Hematopoietic multipotent progenitor cell treated with erythropoietin and hydrocortisone succinate and interleukin-3 and kit ligand, for 17 days (in vitro differentiated cells): ENCODE data around the gene LOC101059915.
"Not testable (repeated sequence)": the region's sequence is repeated elsewhere in the genome, so short reads cannot be mapped to it uniquely, and the experiment has no call there.

Experiments used
- DNase-seq: peaks from one replicate; pipeline ENCODE4 v3.0.0-alpha.2; 2015; ENCODE audit warnings: low spot score

LOC101059915 gene

GRCh38 chrX:71675636-71676035 lies 8.3 kb downstream of the LOC101059915 start:
- DNase-seq: not testable (repeated sequence)

- not testable (repeated sequence) for DNase-seq
Measured at GRCh38 chrX:71676068-71676795, 8.9 kb downstream of the LOC101059915 start.

- DNase-seq: not testable (repeated sequence)
Measured at GRCh38 chrX:71677195-71677594, 9.8 kb downstream of the LOC101059915 start.

DNA sequence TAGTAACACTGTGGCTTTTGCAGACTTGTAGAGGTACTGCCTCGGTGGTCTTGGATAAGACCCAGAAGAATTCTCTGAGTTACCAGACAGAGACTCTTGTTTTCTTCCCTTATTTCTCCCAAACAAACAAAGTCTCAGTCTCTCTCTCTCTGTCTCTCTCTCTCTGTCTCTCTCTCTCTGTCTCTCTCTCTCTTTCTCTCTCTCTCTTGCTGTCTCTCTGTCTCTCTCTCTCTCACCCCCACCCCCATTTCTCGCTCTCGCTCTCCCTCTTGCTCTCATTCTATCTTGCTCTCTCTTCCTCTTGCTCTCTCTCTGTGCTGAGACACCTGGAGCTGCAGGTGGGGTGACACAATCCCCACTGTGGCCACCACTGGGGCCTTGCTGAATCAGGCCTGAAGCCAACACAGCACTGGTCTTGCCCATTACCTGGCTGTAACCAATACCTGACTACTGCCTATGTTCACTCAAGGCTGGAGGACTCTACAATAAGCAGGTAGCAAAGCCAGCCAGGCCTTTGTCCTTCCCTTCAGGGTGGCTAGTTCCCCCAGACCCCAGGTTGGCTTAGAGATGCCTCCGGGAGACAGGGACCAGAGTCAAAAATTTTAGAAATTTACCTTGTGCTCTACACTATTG lies 12.3 kb downstream of the LOC101059915 start:
- no peak for DNase-seq

DNA sequence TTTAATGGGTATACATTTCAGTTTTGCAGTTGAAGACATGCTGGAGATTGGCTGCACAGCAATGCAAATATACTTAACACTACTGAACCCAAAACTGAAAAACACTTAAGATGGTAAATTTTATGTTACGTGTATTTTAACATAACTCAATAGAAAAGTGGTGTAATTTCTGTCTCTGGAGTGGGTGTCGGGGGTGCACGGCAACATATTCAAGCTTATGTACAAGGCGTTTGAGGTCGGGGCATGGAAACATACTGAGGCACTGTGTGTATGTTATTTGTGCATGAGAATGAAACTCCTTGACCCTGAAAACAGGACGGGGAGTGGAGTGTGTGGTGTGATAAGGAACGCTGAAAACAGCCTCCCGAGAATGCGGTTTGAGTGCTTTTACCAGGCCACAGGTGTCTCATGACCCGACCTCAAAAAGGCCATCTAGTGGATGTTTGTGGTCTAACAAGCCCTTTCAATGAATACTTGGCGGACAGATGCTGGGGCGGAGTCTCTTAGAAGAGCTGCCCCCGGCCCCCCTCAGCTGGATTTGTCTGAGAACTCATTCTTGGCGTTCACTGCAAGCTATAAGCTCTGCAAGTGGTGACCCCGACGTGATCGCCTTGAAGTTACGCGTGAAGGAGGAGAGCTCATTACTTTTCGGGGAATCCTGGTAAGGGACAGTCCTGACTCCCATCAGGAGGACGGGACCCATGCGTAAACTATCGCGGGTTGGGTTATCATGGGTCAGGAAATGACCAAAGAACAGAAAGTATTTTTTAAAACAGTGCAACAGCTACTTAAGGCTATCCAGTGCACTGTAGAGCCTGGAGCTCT lies 29.5 kb downstream of the LOC101059915 start:
- not testable (repeated sequence) for DNase-seq

DNA sequence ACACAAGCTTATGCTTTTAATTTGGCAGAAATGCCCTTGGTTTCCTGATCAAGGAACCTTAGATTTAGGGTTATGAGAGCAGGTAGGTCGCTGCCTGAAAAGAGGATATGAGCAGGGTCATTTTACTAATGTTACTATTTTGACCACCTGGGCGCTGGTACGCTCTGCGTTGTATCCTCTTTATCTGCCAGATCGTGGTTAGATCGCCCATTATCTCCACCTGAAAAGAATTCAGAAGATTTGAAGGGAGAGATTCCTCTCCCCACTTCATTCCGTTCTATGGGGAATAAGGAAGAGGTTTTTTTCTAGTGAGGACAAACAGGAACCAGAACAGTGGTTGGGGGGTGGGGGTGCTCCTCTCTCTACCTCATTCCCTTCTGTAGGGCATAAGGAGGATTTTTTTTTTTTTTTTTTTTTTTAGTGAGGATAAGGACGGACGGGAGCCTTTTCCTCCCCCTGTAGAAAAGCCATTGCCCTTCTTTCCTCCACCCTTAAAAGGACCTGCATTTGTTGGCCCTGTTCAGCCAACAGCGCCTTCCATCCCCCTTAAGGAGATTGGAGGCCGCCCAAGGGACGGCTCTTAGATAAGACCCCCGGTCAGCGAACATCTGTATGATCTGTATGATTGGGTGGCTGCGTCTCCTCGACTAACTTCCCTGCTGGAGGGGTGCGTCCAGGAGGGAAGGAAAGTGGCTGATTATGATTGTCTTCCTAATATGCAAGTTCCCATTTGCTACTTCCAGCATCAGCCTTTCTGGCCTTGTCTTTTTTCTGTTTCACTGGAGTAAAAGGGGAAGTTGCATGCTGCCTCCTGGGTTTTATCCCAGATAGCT lies 30.3 kb downstream of the LOC101059915 start:
- not testable (repeated sequence) for DNase-seq

GRCh38 chrX:71698299-71699022 lies 31.1 kb downstream of the LOC101059915 start:
- not testable (repeated sequence) for DNase-seq

DNA sequence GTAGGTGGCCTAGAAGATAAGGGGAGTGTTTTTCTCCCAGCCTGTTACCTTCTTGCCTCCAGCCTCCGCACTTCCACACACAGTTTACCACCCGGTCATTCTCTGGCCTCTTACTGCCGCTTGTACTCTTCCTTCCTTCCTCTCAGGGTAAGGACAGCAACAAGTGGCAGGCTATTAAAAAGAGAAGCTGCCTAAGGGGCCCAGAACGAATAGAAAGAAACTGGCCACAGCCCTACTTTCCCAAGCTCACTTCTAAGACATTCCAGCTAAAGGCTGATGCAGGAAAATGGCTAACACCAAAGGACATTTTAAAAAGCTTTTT lies 31.6 kb downstream of the LOC101059915 start:
- DNase-seq: not testable (repeated sequence)

- not testable (repeated sequence) for DNase-seq
Measured at GRCh38 chrX:71702853-71703252, 35.5 kb downstream of the LOC101059915 start.

DNA sequence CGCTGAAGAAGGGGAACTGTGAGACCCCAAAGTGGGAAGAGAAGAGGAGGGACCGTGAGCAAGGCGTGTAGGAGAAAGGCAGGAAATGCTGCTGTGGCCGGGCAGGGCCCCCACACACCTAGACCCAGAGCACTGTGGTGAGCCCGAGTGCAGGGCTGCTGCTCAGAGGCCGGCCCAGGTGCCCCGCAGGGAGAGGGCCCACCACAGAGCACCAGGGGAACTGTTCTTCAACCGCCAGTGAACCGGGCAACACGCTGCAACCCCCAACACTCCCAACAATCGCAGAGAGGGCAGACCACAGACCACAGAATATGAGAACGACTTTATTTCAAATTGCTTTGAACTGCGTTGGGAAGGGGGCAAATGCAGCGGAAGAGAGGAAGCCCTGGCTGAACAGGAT lies 46.7 kb downstream of the LOC101059915 start:
- DNase-seq: not testable (repeated sequence)

GRCh38 chrX:71715551-71715950 lies 48.2 kb downstream of the LOC101059915 start:
- not testable (repeated sequence) for DNase-seq

DNA sequence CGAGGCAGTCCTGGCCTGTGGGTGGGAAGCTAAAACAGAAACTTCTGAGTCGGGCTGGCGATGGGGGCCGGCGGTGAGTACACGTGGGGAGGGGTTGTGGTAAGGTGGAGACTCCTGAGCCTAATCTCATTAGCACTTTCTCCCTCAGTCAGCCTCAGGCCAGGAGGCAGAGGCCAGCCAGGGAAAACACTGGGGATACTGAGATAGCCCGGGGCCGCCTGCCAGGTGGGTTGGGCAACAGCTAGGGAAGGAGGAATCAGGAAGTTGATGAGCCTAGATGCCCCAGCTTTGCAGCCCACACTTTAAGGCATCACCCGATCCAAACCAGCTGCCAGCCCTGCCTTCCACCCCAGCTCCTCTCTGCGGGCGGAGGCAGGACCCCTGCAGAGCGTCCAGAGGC lies 49.0 kb downstream of the LOC101059915 start:
- not testable (repeated sequence) for DNase-seq

GRCh38 chrX:71718185-71718584 lies 50.8 kb downstream of the LOC101059915 start, which contains the start of gene CXorf49:
Gene CXorf49 (minus strand): TSS chrX:71718285. CDS start chrX:71718151, 134 bp downstream.
- not testable (repeated sequence) for DNase-seq

GRCh38 chrX:71719195-71719594 lies 51.8 kb downstream of the LOC101059915 start:
- not testable (repeated sequence) for DNase-seq

DNA sequence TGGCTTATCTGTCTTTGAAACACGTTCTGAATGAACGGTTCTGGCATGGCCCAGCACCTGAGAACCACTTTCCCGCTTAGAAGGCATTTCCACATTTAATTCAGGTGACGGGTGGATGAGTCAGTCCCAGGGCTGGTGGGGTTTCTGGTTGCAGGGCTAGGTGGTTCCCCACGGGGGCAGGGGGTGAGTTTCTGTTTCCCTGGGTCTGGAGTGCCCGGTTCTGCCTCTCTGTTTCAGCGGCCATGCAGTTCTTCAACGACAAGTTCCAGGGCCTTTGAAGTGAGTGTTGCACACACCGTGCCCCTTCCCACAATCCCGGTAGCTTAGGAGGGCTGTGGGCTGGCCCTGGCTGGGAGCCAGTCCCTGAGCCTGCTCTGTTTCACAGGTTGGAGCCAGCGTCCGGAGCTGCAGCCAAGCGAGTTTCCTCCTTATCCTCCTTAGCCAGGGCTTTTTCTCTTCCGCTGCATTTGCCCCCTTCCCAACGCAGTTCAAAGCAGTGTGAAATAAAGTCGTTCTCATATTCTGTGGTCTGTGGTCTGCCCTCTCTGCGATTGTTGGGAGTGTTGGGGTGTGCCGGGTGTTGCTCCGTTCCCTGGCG lies 53.0 kb downstream of the LOC101059915 start:
- DNase-seq: not testable (repeated sequence)
